NCI-H524 (cell line): Measurements from ENCODE around the gene SETD7.

ENCODE experiments used
- DNase-seq, 2 experiments: peaks; one replicate each; lab custom pipeline; 2025; lab: John Stamatoyannopoulos, UW

The SETD7 gene

GRCh38 chr4:139556071-139556723, at the start of gene SETD7:
SETD7 (minus strand) TSS chr4:139556219; CDS start chr4:139556137, 82 bp downstream.
- DNase-seq: peak; percentile 45 to 49

GRCh38 chr4:139605516-139605915, 49.5 kb upstream of the SETD7 start:
- no peak for DNase-seq

GRCh38 chr4:139603576-139604410, 47.8 kb upstream of the SETD7 start:
- DNase-seq: peak in 1 of 2 experiments; percentile 52

GRCh38 chr4:139602776-139603360, 46.8 kb upstream of the SETD7 start:
- no peak for DNase-seq

GRCh38 chr4:139600662-139601061, 44.6 kb upstream of the SETD7 start:
- no peak for DNase-seq

GRCh38 chr4:139599594-139600374, 43.8 kb upstream of the SETD7 start:
- DNase-seq: no peak

GRCh38 chr4:139599076-139599475, 43.1 kb upstream of the SETD7 start:
- DNase-seq: no peak

GRCh38 chr4:139596684-139597279, 40.8 kb upstream of the SETD7 start:
- no peak for DNase-seq

- no peak for DNase-seq
These were observed 40.1 kb upstream of the SETD7 start for GRCh38 chr4:139596034-139596683.

GRCh38 chr4:139594591-139595185, 38.7 kb upstream of the SETD7 start:
- DNase-seq: no peak

GRCh38 chr4:139593091-139593564, 37.1 kb upstream of the SETD7 start:
- peak in 1 of 2 experiments; percentile 37 for DNase-seq

- DNase-seq: no peak
These were observed 33.5 kb upstream of the SETD7 start for GRCh38 chr4:139589336-139590018.

- DNase-seq: no peak
These were observed 31.4 kb upstream of the SETD7 start for GRCh38 chr4:139587446-139587845.

GRCh38 chr4:139585473-139585872, 29.5 kb upstream of the SETD7 start:
- DNase-seq: no peak

GRCh38 chr4:139584784-139585183, 28.8 kb upstream of the SETD7 start:
- no peak for DNase-seq

- DNase-seq: no peak
These were observed 28.0 kb upstream of the SETD7 start for GRCh38 chr4:139584013-139584412.

GRCh38 chr4:139582044-139582443, 26.0 kb upstream of the SETD7 start:
- peak; percentile 26 to 77 for DNase-seq

- DNase-seq: no peak
These were observed 25.1 kb upstream of the SETD7 start for GRCh38 chr4:139581096-139581495.

- DNase-seq: no peak
These were observed 20.2 kb upstream of the SETD7 start for GRCh38 chr4:139576219-139576618.

- peak; percentile 32 to 65 for DNase-seq
These were observed 19.1 kb upstream of the SETD7 start for GRCh38 chr4:139575072-139575471.
